Measurements from ENCODE around the gene CMSS1.

CMSS1 gene

GRCh38 chr3:99948467-99949089, 130.9 kb downstream of the CMSS1 start:
- Histone ChIP-seq H3K27ac (ENCODE audit: low read length) (no peak overlapping the region), H3K27me3 (ENCODE audit: control insufficient read depth in 1 of 2, insufficient read depth in 2 of 2, low read length in 2 of 2) (no peaks in the 10 kb centered on the region), H3K4me1 (ENCODE audit: control insufficient read depth, insufficient read depth, low read length) (peaks cover 18% of the 10 kb centered on the region), H3K9ac (ENCODE audit: low read length in 2 of 2) (no peak overlapping the region), H3K4me3 (ENCODE audit: low read length in 2 of 2) (no peak overlapping the region), H3K36me3 (ENCODE audit: control insufficient read depth in 2 of 2, insufficient read depth in 2 of 2, low read length in 2 of 2) (no peaks in the 10 kb centered on the region), H3K9me3 (ENCODE audit: control insufficient read depth in 2 of 2, low read length in 2 of 2) (no peaks in the 10 kb centered on the region)

- Histone ChIP-seq H3K9me3 (ENCODE audit: control insufficient read depth in 2 of 2, low read length in 2 of 2) (no peaks in the 10 kb centered on the region), H3K27me3 (ENCODE audit: control insufficient read depth in 1 of 2, insufficient read depth in 2 of 2, low read length in 2 of 2) (no peaks in the 10 kb centered on the region), H3K27ac (ENCODE audit: low read length) (peak overlapping the region; percentile 18), H3K36me3 (ENCODE audit: control insufficient read depth in 2 of 2, insufficient read depth in 2 of 2, low read length in 2 of 2) (no peaks in the 10 kb centered on the region), H3K4me3 (ENCODE audit: low read length in 2 of 2) (no peak overlapping the region), H3K9ac (ENCODE audit: low read length in 2 of 2) (no peak overlapping the region), H3K4me1 (ENCODE audit: control insufficient read depth, insufficient read depth, low read length) (peaks cover 9% of the 10 kb centered on the region)
Observed at GRCh38 chr3:99949956-99950670, 132.5 kb downstream of the CMSS1 start.

- Histone ChIP-seq H3K27ac (ENCODE audit: low read length) (peak overlapping the region; percentile 18), H3K4me1 (ENCODE audit: control insufficient read depth, insufficient read depth, low read length) (peaks cover under 1% of the 10 kb centered on the region), H3K9me3 (ENCODE audit: control insufficient read depth in 2 of 2, low read length in 2 of 2) (no peaks in the 10 kb centered on the region), H3K4me3 (ENCODE audit: low read length in 2 of 2) (no peak overlapping the region), H3K36me3 (ENCODE audit: control insufficient read depth in 2 of 2, insufficient read depth in 2 of 2, low read length in 2 of 2) (no peaks in the 10 kb centered on the region), H3K9ac (ENCODE audit: low read length in 2 of 2) (no peak overlapping the region), H3K27me3 (ENCODE audit: control insufficient read depth in 1 of 2, insufficient read depth in 2 of 2, low read length in 2 of 2) (no peaks in the 10 kb centered on the region)
Observed at GRCh38 chr3:99950921-99951320, 133.3 kb downstream of the CMSS1 start.

DNA sequence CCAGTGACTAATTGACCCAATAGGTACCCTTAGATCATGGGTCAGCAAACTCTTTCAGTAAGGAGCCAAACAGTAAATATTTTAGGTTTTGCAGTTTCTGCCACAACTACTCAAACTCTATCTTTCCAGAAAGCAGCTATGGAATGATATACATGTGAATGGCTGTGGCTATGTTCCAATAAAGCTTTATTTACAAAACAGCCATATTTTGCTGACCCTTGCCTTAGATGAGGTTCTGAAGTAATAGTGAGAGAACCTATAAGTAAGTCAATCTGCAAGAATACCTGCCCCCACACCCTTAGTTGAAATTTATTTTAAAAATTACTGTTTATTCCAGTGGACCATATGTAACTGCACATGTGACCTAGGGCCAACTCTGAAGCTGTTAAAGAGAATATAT, 134.0 kb downstream of the CMSS1 start:
- Histone ChIP-seq H3K36me3 (ENCODE audit: control insufficient read depth in 2 of 2, insufficient read depth in 2 of 2, low read length in 2 of 2) (no peaks in the 10 kb centered on the region), H3K4me1 (ENCODE audit: control insufficient read depth, insufficient read depth, low read length) (no peaks in the 10 kb centered on the region), H3K27me3 (ENCODE audit: control insufficient read depth in 1 of 2, insufficient read depth in 2 of 2, low read length in 2 of 2) (no peaks in the 10 kb centered on the region), H3K4me3 (ENCODE audit: low read length in 2 of 2) (no peak overlapping the region), H3K9me3 (ENCODE audit: control insufficient read depth in 2 of 2, low read length in 2 of 2) (no peaks in the 10 kb centered on the region), H3K27ac (ENCODE audit: low read length) (no peak overlapping the region), H3K9ac (ENCODE audit: low read length in 2 of 2) (no peak overlapping the region)

GRCh38 chr3:99952306-99952705, 134.6 kb downstream of the CMSS1 start:
- Histone ChIP-seq H3K27me3 (ENCODE audit: control insufficient read depth in 1 of 2, insufficient read depth in 2 of 2, low read length in 2 of 2) (no peaks in the 10 kb centered on the region), H3K4me3 (ENCODE audit: low read length in 2 of 2) (no peak overlapping the region), H3K9ac (ENCODE audit: low read length in 2 of 2) (no peak overlapping the region), H3K36me3 (ENCODE audit: control insufficient read depth in 2 of 2, insufficient read depth in 2 of 2, low read length in 2 of 2) (no peaks in the 10 kb centered on the region), H3K4me1 (ENCODE audit: control insufficient read depth, insufficient read depth, low read length) (peaks cover 2% of the 10 kb centered on the region), H3K9me3 (ENCODE audit: control insufficient read depth in 2 of 2, low read length in 2 of 2) (no peaks in the 10 kb centered on the region), H3K27ac (ENCODE audit: low read length) (no peak overlapping the region)

DNA sequence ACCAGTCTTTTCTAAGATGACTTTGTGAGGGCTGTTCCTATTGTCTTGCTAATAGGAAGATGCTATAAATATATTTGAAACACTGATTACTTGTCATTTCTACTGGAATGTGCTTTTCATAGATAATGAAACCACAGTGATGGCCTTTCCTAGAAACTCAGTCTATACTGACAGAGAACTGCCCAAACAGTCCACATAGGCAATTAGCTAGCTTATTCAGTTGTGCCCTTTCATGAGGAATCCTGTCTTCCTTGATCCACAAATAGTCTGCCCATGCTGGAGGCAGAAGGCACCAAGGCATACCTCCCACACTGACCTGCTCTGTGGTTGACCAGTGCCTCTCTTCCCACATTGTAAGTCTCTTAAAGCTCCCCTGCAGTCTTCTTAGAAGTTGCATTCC, 135.9 kb downstream of the CMSS1 start:
- Histone ChIP-seq H3K27ac (ENCODE audit: low read length) (no peak overlapping the region), H3K9me3 (ENCODE audit: control insufficient read depth in 2 of 2, low read length in 2 of 2) (no peaks in the 10 kb centered on the region), H3K9ac (ENCODE audit: low read length in 2 of 2) (no peak overlapping the region), H3K4me1 (ENCODE audit: control insufficient read depth, insufficient read depth, low read length) (peaks cover 8% of the 10 kb centered on the region), H3K36me3 (ENCODE audit: control insufficient read depth in 2 of 2, insufficient read depth in 2 of 2, low read length in 2 of 2) (no peaks in the 10 kb centered on the region), H3K27me3 (ENCODE audit: control insufficient read depth in 1 of 2, insufficient read depth in 2 of 2, low read length in 2 of 2) (no peaks in the 10 kb centered on the region), H3K4me3 (ENCODE audit: low read length in 2 of 2) (no peak overlapping the region)

- no peak overlapping the region for H3K27ac ChIP-seq (ENCODE audit: low read length)
- peaks cover 9% of the 10 kb centered on the region for H3K4me1 ChIP-seq (ENCODE audit: control insufficient read depth, insufficient read depth, low read length)
- no peaks in the 10 kb centered on the region for H3K9me3 ChIP-seq (ENCODE audit: control insufficient read depth in 2 of 2, low read length in 2 of 2)
Observed at GRCh38 chr3:99954914-99955644, 137.4 kb downstream of the CMSS1 start.

GRCh38 chr3:99955773-99956562, 138.3 kb downstream of the CMSS1 start:
- Histone ChIP-seq H3K4me1 (ENCODE audit: control insufficient read depth, insufficient read depth, low read length) (peaks cover 13% of the 10 kb centered on the region), H3K9me3 (ENCODE audit: control insufficient read depth in 2 of 2, low read length in 2 of 2) (no peaks in the 10 kb centered on the region), H3K36me3 (ENCODE audit: control insufficient read depth in 2 of 2, insufficient read depth in 2 of 2, low read length in 2 of 2) (no peaks in the 10 kb centered on the region), H3K27ac (ENCODE audit: low read length) (no peak overlapping the region), H3K9ac (ENCODE audit: low read length in 2 of 2) (no peak overlapping the region), H3K27me3 (ENCODE audit: control insufficient read depth in 1 of 2, insufficient read depth in 2 of 2, low read length in 2 of 2) (no peaks in the 10 kb centered on the region), H3K4me3 (ENCODE audit: low read length in 2 of 2) (no peak overlapping the region)

More at GRCh38 chr3:99954914-99955644, 137.4 kb downstream of the CMSS1 start:
- H3K36me3 ChIP-seq (ENCODE audit: control insufficient read depth in 2 of 2, insufficient read depth in 2 of 2, low read length in 2 of 2), result no peaks in the 10 kb centered on the region
- H3K9ac ChIP-seq (ENCODE audit: low read length in 2 of 2), result no peak overlapping the region
- H3K27me3 ChIP-seq (ENCODE audit: control insufficient read depth in 1 of 2, insufficient read depth in 2 of 2, low read length in 2 of 2), result no peaks in the 10 kb centered on the region
- no peak overlapping the region for H3K4me3 ChIP-seq (ENCODE audit: low read length in 2 of 2)

DNA sequence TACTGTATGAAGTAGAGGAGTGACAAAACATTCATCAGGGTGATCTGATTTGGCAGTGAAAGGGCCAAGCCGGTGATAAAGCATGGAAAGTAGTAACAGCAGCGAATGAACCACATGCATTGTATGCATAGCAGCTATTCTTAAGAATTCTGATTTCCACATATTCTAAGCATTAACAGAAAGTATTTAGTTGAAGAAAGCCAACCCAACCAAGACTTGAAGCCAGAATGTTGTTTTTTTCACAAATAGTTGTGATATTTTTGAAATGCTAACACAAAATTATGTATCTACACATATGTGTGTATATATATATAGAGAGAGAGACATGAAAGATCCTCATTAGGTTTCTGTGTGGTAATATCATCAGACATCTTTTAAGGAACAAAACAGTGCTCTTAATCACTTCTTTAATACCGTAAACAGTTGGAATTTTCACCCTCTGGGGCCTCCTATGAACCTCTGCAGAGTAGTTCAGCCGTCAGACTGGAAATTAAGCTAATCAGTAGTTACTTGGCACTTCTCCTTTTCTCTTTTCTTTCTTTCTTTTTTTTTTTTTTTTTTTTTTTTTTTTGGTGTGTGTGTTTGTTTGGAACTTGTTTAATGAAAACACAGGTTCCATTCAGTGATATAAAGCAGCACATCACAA, 139.6 kb downstream of the CMSS1 start:
- H3K27ac ChIP-seq (ENCODE audit: low read length), result no peak overlapping the region
- no peaks in the 10 kb centered on the region for H3K27me3 ChIP-seq (ENCODE audit: control insufficient read depth in 1 of 2, insufficient read depth in 2 of 2, low read length in 2 of 2)
- no peak overlapping the region for H3K4me3 ChIP-seq (ENCODE audit: low read length in 2 of 2)
- H3K9me3 ChIP-seq (ENCODE audit: control insufficient read depth in 2 of 2, low read length in 2 of 2), result no peaks in the 10 kb centered on the region
- H3K9ac ChIP-seq (ENCODE audit: low read length in 2 of 2), result no peak overlapping the region
- H3K36me3 ChIP-seq (ENCODE audit: control insufficient read depth in 2 of 2, insufficient read depth in 2 of 2, low read length in 2 of 2), result no peaks in the 10 kb centered on the region
- H3K4me1 ChIP-seq (ENCODE audit: control insufficient read depth, insufficient read depth, low read length), result peaks cover 13% of the 10 kb centered on the region

GRCh38 chr3:99958222-99958912, 140.7 kb downstream of the CMSS1 start:
- Histone ChIP-seq H3K4me3 (ENCODE audit: low read length in 2 of 2) (peak overlapping the region in 1 of 2 donors; percentile 36), H3K27me3 (ENCODE audit: control insufficient read depth in 1 of 2, insufficient read depth in 2 of 2, low read length in 2 of 2) (no peaks in the 10 kb centered on the region), H3K9me3 (ENCODE audit: control insufficient read depth in 2 of 2, low read length in 2 of 2) (no peaks in the 10 kb centered on the region), H3K27ac (ENCODE audit: low read length) (no peak overlapping the region), H3K9ac (ENCODE audit: low read length in 2 of 2) (no peak overlapping the region), H3K36me3 (ENCODE audit: control insufficient read depth in 2 of 2, insufficient read depth in 2 of 2, low read length in 2 of 2) (no peaks in the 10 kb centered on the region), H3K4me1 (ENCODE audit: control insufficient read depth, insufficient read depth, low read length) (peaks cover 13% of the 10 kb centered on the region)
